ENCODE measurements around the gene PRSS57.

PRSS57 gene

GRCh38 chr19:688214-688613 lies 7.0 kb downstream of the PRSS57 start:
- Histone ChIP-seq H3K9ac (ENCODE audit: low read length in 2 of 2) (no peak overlapping the region), H3K9me3 (ENCODE audit: control insufficient read depth in 2 of 2, low read length in 2 of 2) (no peaks in the 10 kb centered on the region), H3K36me3 (ENCODE audit: control insufficient read depth in 2 of 2, insufficient read depth in 2 of 2, low read length in 2 of 2) (no peaks in the 10 kb centered on the region), H3K4me3 (ENCODE audit: low read length in 2 of 2) (no peak overlapping the region), H3K4me1 (ENCODE audit: control insufficient read depth, insufficient read depth, low read length) (no peaks in the 10 kb centered on the region), H3K27ac (ENCODE audit: low read length) (no peak overlapping the region), H3K27me3 (ENCODE audit: control insufficient read depth in 1 of 2, insufficient read depth in 2 of 2, low read length in 2 of 2) (no peaks in the 10 kb centered on the region)

GRCh38 chr19:687569-688166 lies 7.6 kb downstream of the PRSS57 start:
- H3K36me3 ChIP-seq (ENCODE audit: control insufficient read depth in 2 of 2, insufficient read depth in 2 of 2, low read length in 2 of 2): no peaks in the 10 kb centered on the region
- no peaks in the 10 kb centered on the region for H3K4me1 ChIP-seq (ENCODE audit: control insufficient read depth, insufficient read depth, low read length)
- no peak overlapping the region for H3K27ac ChIP-seq (ENCODE audit: low read length)
- no peaks in the 10 kb centered on the region for H3K9me3 ChIP-seq (ENCODE audit: control insufficient read depth in 2 of 2, low read length in 2 of 2)
- no peak overlapping the region for H3K4me3 ChIP-seq (ENCODE audit: low read length in 2 of 2)
- no peaks in the 10 kb centered on the region for H3K27me3 ChIP-seq (ENCODE audit: control insufficient read depth in 1 of 2, insufficient read depth in 2 of 2, low read length in 2 of 2)
- H3K9ac ChIP-seq (ENCODE audit: low read length in 2 of 2): no peak overlapping the region

GRCh38 chr19:686589-687297 lies 8.5 kb downstream of the PRSS57 start:
- H3K4me1 ChIP-seq (ENCODE audit: control insufficient read depth, insufficient read depth, low read length): no peaks in the 10 kb centered on the region
- H3K27ac ChIP-seq (ENCODE audit: low read length): no peak overlapping the region
- no peak overlapping the region for H3K4me3 ChIP-seq (ENCODE audit: low read length in 2 of 2)
- H3K9me3 ChIP-seq (ENCODE audit: control insufficient read depth in 2 of 2, low read length in 2 of 2): no peaks in the 10 kb centered on the region
- H3K36me3 ChIP-seq (ENCODE audit: control insufficient read depth in 2 of 2, insufficient read depth in 2 of 2, low read length in 2 of 2): no peaks in the 10 kb centered on the region
- H3K9ac ChIP-seq (ENCODE audit: low read length in 2 of 2): no peak overlapping the region
- H3K27me3 ChIP-seq (ENCODE audit: control insufficient read depth in 1 of 2, insufficient read depth in 2 of 2, low read length in 2 of 2): no peaks in the 10 kb centered on the region

- no peak overlapping the region for H3K27ac ChIP-seq (ENCODE audit: low read length)
- no peaks in the 10 kb centered on the region for H3K9me3 ChIP-seq (ENCODE audit: control insufficient read depth in 2 of 2, low read length in 2 of 2)
- no peak overlapping the region for H3K4me3 ChIP-seq (ENCODE audit: low read length in 2 of 2)
- no peaks in the 10 kb centered on the region for H3K36me3 ChIP-seq (ENCODE audit: control insufficient read depth in 2 of 2, insufficient read depth in 2 of 2, low read length in 2 of 2)
- no peak overlapping the region for H3K9ac ChIP-seq (ENCODE audit: low read length in 2 of 2)
- no peaks in the 10 kb centered on the region for H3K27me3 ChIP-seq (ENCODE audit: control insufficient read depth in 1 of 2, insufficient read depth in 2 of 2, low read length in 2 of 2)
- peaks cover 3% of the 10 kb centered on the region for H3K4me1 ChIP-seq (ENCODE audit: control insufficient read depth, insufficient read depth, low read length)
Measured at GRCh38 chr19:685454-685931, 9.8 kb downstream of the PRSS57 start.

- Histone ChIP-seq H3K9ac (ENCODE audit: low read length in 2 of 2) (no peak overlapping the region), H3K4me1 (ENCODE audit: control insufficient read depth, insufficient read depth, low read length) (peaks cover 15% of the 10 kb centered on the region), H3K36me3 (ENCODE audit: control insufficient read depth in 2 of 2, insufficient read depth in 2 of 2, low read length in 2 of 2) (peaks cover 0 to 2% of the 10 kb centered on the region in 2 donors), H3K27me3 (ENCODE audit: control insufficient read depth in 1 of 2, insufficient read depth in 2 of 2, low read length in 2 of 2) (no peaks in the 10 kb centered on the region), H3K4me3 (ENCODE audit: low read length in 2 of 2) (no peak overlapping the region), H3K27ac (ENCODE audit: low read length) (no peak overlapping the region), H3K9me3 (ENCODE audit: control insufficient read depth in 2 of 2, low read length in 2 of 2) (no peaks in the 10 kb centered on the region)
Measured at GRCh38 chr19:682678-683320, 12.5 kb downstream of the PRSS57 start.

GRCh38 chr19:681029-682019 lies 13.9 kb downstream of the PRSS57 start:
- Histone ChIP-seq H3K27ac (ENCODE audit: low read length) (peak overlapping the region; percentile 74), H3K27me3 (ENCODE audit: control insufficient read depth in 1 of 2, insufficient read depth in 2 of 2, low read length in 2 of 2) (peaks cover 0 to 2% of the 10 kb centered on the region in 2 donors), H3K9ac (ENCODE audit: low read length in 2 of 2) (peak overlapping the region in 1 of 2 donors; percentile 53), H3K36me3 (ENCODE audit: control insufficient read depth in 2 of 2, insufficient read depth in 2 of 2, low read length in 2 of 2) (peaks cover 0 to 2% of the 10 kb centered on the region in 2 donors), H3K9me3 (ENCODE audit: control insufficient read depth in 2 of 2, low read length in 2 of 2) (no peaks in the 10 kb centered on the region), H3K4me3 (ENCODE audit: low read length in 2 of 2) (peak overlapping the region in 1 of 2 donors; percentile 71), H3K4me1 (ENCODE audit: control insufficient read depth, insufficient read depth, low read length) (peaks cover 23% of the 10 kb centered on the region)

- Histone ChIP-seq H3K9me3 (ENCODE audit: control insufficient read depth in 2 of 2, low read length in 2 of 2) (no peaks in the 10 kb centered on the region), H3K4me1 (ENCODE audit: control insufficient read depth, insufficient read depth, low read length) (peaks cover 26% of the 10 kb centered on the region), H3K36me3 (ENCODE audit: control insufficient read depth in 2 of 2, insufficient read depth in 2 of 2, low read length in 2 of 2) (peaks cover 0 to 2% of the 10 kb centered on the region in 2 donors), H3K4me3 (ENCODE audit: low read length in 2 of 2) (peak overlapping the region; percentile 65 to 74), H3K27me3 (ENCODE audit: control insufficient read depth in 1 of 2, insufficient read depth in 2 of 2, low read length in 2 of 2) (peaks cover 0 to 2% of the 10 kb centered on the region in 2 donors), H3K9ac (ENCODE audit: low read length in 2 of 2) (peak overlapping the region; percentile 42 to 72), H3K27ac (ENCODE audit: low read length) (peak overlapping the region; percentile 74)
Measured at GRCh38 chr19:680287-681028, 14.8 kb downstream of the PRSS57 start.

GRCh38 chr19:679418-680286 lies 15.6 kb downstream of the PRSS57 start:
- Histone ChIP-seq H3K4me3 (ENCODE audit: low read length in 2 of 2) (peak overlapping the region; percentile 53 to 74), H3K9me3 (ENCODE audit: control insufficient read depth in 2 of 2, low read length in 2 of 2) (no peaks in the 10 kb centered on the region), H3K27me3 (ENCODE audit: control insufficient read depth in 1 of 2, insufficient read depth in 2 of 2, low read length in 2 of 2) (peaks cover 0 to 2% of the 10 kb centered on the region in 2 donors), H3K4me1 (ENCODE audit: control insufficient read depth, insufficient read depth, low read length) (peaks cover 30% of the 10 kb centered on the region), H3K9ac (ENCODE audit: low read length in 2 of 2) (peak overlapping the region; percentile 29 to 72), H3K27ac (ENCODE audit: low read length) (peak overlapping the region; percentile 74), H3K36me3 (ENCODE audit: control insufficient read depth in 2 of 2, insufficient read depth in 2 of 2, low read length in 2 of 2) (peaks cover 0 to 2% of the 10 kb centered on the region in 2 donors)

- Histone ChIP-seq H3K9me3 (ENCODE audit: control insufficient read depth in 2 of 2, low read length in 2 of 2) (no peaks in the 10 kb centered on the region), H3K27ac (ENCODE audit: low read length) (peak overlapping the region; percentile 74), H3K9ac (ENCODE audit: low read length in 2 of 2) (peak overlapping the region; percentile 21 to 72), H3K36me3 (ENCODE audit: control insufficient read depth in 2 of 2, insufficient read depth in 2 of 2, low read length in 2 of 2) (peaks cover 0 to 2% of the 10 kb centered on the region in 2 donors), H3K4me3 (ENCODE audit: low read length in 2 of 2) (peak overlapping the region; percentile 52 to 74), H3K27me3 (ENCODE audit: control insufficient read depth in 1 of 2, insufficient read depth in 2 of 2, low read length in 2 of 2) (peaks cover 0 to 2% of the 10 kb centered on the region in 2 donors), H3K4me1 (ENCODE audit: control insufficient read depth, insufficient read depth, low read length) (peaks cover 30% of the 10 kb centered on the region)
Measured at GRCh38 chr19:678791-679388, 16.4 kb downstream of the PRSS57 start.

Data from stomach smooth muscle (tissue), 2 donors.